Upper lobe of left lung (tissue), 6 donors: ENCODE results near the gene SPATA6L. TPM values are rescaled to one million over a fixed set of nuclear protein-coding genes. Genes with fewer than 3 reads are reported as not detected.
"Not testable (repeated sequence)": the region's sequence is repeated elsewhere in the genome, so short reads cannot be mapped to it uniquely, and the experiment has no call there.

Experiments used
- ATAC-seq, 2 donors: fragments of 200-7000 bp; cut with Tn5 transposase; one replicate each; pipeline ENCODE4 v1.9.1; 2022; ENCODE audit warnings: mild to moderate bottlenecking in 2 of 2, moderate library complexity in 2 of 2; ENCODE audit not compliant: low FRiP score in 2 of 2
- DNase-seq, 2 donors: peaks; one replicate each; pipeline ENCODE4 v3.0.0-alpha.2; 2019 to 2020
- H3K27ac ChIP-seq, 4 donors: fragments of 200-600 bp; sonication (generic); one replicate each; pipeline ENCODE4 v1.5.1; 2016 to 2019
- H3K27me3 ChIP-seq, 4 donors: fragments of 200-600 bp; sonication (generic); one replicate each; pipeline ENCODE4 v1.5.1; 2017 to 2019
- H3K36me3 ChIP-seq, 4 donors: fragments of 200-600 bp; sonication (generic); one replicate each; pipeline ENCODE4 v1.5.1; 2016 to 2019
- H3K4me1 ChIP-seq, 4 donors: fragments of 200-600 bp; sonication (generic); one replicate each; pipeline ENCODE4 v1.5.1; 2018 to 2019
- H3K4me3 ChIP-seq, 4 donors: fragments of 200-600 bp; sonication (generic); one replicate each; pipeline ENCODE4 v1.5.1; 2017 to 2019; ENCODE audit warnings: mild to moderate bottlenecking in 2 of 4, moderate library complexity in 1 of 4
- H3K9me3 ChIP-seq, 4 donors: fragments of 200-600 bp; sonication (generic); one replicate each; pipeline ENCODE4 v1.5.1; 2018 to 2019
- EP300 ChIP-seq, 4 donors: sonication (generic); formaldehyde crosslinking; IDR thresholded peaks; one replicate each; pipeline ENCODE4 v1.5.1; 2017; ENCODE audit warnings: antibody characterized with exemption in 4 of 4, control low read depth in 2 of 4
- POLR2A ChIP-seq, 4 donors: fragments of 450-650 bp; IDR thresholded peaks; one replicate each; pipeline ENCODE4 v1.5.1; 2016 to 2017; ENCODE audit warnings: antibody characterized with exemption in 4 of 4, mild to moderate bottlenecking in 2 of 4
- POLR2AphosphoS5 ChIP-seq, 2 donors: sonication (generic); formaldehyde crosslinking; IDR thresholded peaks; one replicate each; pipeline ENCODE4 v1.5.1; 2017; ENCODE audit warnings: antibody characterized with exemption in 2 of 2
- WGBS, 2 donors: methylation state at CpG; one replicate each; pipeline ENCODE4 v1.1.5; 2017 to 2018; 5-methylcytosine and 5-hydroxymethylcytosine counted together
- total RNA-seq, 6 donors: library from RNA; depleted of rRNA in 4 of 6; stranded (reverse); fragments of >200 nt in 4 of 6; gene quantifications; one replicate each; pipeline versions ENCODE4 v1.1.0 to v1.2.1, GENCODE V29; 2016 to 2021
- TF ChIP-seq, protein P1 (sequence below), 6 experiments: fragments of 450-650 bp in 4 of 6; fragments of 200-600 bp in 2 of 6; sonication (generic) in 2 of 6; IDR thresholded peaks; one replicate each; pipeline ENCODE4 v1.5.1; 2016 to 2019; ENCODE audit warnings: antibody characterized with exemption in 6 of 6
- donor health status: DM: no; HTN: no; CAD: no; lungs with moderate emphysema.
- donor health status: DM: no; HTN: yes; CAD: no; lungs with severe emphysema.

The SPATA6L gene
- total RNA-seq, 6 donors from 2014 or later, result 7.4 to 38.4 (median 13.8) TPM

DNA sequence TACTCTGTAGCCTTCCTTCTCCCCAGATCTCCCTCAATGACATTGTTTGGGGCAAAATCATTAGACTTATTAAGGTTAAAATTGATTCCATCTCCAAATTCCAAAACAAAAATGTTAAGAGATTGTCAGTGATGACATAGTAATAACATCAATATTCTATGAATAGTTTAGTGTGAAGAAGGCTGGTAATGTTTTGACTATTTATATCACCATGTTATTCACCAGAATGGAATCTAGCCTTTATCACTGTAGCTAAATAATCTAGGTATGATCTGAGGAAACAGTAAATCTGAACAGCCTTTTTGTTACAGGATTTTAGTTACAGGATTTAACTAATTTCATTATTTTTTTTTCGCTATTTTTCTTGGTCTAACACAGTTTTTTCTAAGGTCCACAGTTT is 5.1 kb downstream of the SPATA6L start:
- DNase-seq (no peak), ATAC-seq (no peak)
- Histone ChIP-seq H3K9me3 (no peaks in the 10 kb centered on the region), H3K4me3 (no peak overlapping the region), H3K4me1 (peaks cover 38 to 45% (median 44%) of the 10 kb centered on the region in 4 donors), H3K36me3 (no peaks in the 10 kb centered on the region), H3K27ac (peak overlapping the region in 1 of 4 donors; percentile 93), H3K27me3 (no peaks in the 10 kb centered on the region)
- no peak for TF ChIP-seq POLR2A (IDR thresholded peaks at IDR 0.05)
- TF ChIP-seq, protein P1, sequence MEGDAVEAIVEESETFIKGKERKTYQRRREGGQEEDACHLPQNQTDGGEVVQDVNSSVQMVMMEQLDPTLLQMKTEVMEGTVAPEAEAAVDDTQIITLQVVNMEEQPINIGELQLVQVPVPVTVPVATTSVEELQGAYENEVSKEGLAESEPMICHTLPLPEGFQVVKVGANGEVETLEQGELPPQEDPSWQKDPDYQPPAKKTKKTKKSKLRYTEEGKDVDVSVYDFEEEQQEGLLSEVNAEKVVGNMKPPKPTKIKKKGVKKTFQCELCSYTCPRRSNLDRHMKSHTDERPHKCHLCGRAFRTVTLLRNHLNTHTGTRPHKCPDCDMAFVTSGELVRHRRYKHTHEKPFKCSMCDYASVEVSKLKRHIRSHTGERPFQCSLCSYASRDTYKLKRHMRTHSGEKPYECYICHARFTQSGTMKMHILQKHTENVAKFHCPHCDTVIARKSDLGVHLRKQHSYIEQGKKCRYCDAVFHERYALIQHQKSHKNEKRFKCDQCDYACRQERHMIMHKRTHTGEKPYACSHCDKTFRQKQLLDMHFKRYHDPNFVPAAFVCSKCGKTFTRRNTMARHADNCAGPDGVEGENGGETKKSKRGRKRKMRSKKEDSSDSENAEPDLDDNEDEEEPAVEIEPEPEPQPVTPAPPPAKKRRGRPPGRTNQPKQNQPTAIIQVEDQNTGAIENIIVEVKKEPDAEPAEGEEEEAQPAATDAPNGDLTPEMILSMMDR (IDR thresholded peaks at IDR 0.05), result no peak
- no peak for TF ChIP-seq POLR2AphosphoS5 (IDR thresholded peaks at IDR 0.05)
- TF ChIP-seq EP300 (IDR thresholded peaks at IDR 0.05), result no peak
- WGBS, 2 donors, result 85 to 95% methylated on average over 1 of the region's 1 CpG

DNA sequence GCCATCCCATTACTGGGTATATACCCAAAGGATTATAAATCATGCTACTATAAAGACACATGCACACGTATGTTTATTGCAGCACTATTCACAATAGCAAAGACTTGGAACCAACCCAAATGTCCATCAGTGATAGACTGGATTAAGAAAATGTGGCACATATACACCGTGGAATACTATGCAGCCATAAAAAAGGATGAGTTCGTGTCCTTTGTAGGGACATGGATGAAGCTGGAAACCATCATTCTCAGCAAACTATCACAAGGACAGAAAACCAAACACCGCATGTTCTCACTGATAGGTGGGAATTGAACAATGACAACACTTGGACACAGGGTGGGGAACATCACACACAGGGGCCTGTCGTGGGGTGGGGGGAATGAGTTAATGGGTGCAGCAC is 5.6 kb downstream of the SPATA6L start:
- H3K27me3 ChIP-seq, H3K36me3 ChIP-seq, ATAC-seq, DNase-seq, H3K9me3 ChIP-seq, H3K4me3 ChIP-seq, H3K27ac ChIP-seq: not testable (repeated sequence)
- WGBS, 2 donors, result 93 to 95% methylated on average over 5 of the region's 5 CpGs
- H3K4me1 ChIP-seq, result peaks cover 38 to 41% (median 39%) of the 10 kb centered on the region in 4 donors

DNA sequence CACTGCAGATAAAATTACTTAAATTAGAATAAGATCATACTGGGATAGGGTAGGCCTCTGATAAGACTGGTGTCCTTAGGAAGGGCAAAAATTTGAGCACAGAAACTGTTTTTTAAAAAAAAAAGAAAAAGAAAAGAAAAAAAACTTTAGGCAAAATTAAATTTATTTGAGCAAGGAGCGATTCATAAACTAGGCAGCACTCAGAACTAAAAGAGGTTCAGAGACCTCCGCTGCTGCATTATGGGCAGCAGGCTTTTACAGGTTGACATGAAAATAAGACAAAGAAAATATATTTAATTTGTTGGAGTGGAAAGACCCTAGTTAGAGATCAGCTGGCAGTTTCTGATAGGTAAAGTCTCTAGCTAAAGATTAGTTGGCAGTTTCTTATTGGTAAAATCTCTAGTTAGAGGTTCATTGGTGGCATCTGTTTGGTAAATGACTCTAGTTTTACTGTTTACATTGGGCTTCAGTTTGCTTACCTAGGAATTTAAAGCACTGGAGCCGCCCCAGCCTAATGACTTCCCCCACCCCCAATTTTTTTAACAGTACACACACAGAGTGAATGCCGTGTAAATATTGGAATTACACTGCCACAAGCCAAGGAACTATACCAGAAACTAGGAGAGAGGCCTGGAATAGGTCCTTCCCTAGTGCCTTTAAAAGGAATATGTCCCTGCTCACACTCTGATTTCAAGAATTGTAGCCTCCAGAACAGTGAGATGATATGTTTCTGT is 8.7 kb downstream of the SPATA6L start:
- ATAC-seq (no peak), DNase-seq (no peak)
- H3K27me3 ChIP-seq, result no peaks in the 10 kb centered on the region
- peaks cover 0 to 6% (median 0%) of the 10 kb centered on the region in 4 donors for H3K36me3 ChIP-seq
- peaks cover 8 to 10% (median 9%) of the 10 kb centered on the region in 4 donors for H3K4me1 ChIP-seq
- H3K4me3 ChIP-seq, result no peak overlapping the region
- H3K9me3 ChIP-seq, result no peaks in the 10 kb centered on the region
- H3K27ac ChIP-seq, result peak overlapping the region in 3 of 4 donors; percentile 4 to 33 (median 27)
- 81 to 85% methylated on average over 4 of the region's 4 CpGs for WGBS, 2 donors
- TF ChIP-seq, protein P1 (IDR thresholded peaks at IDR 0.05), result no peak
- TF ChIP-seq EP300 (IDR thresholded peaks at IDR 0.05) (no peak), POLR2AphosphoS5 (IDR thresholded peaks at IDR 0.05) (no peak), POLR2A (IDR thresholded peaks at IDR 0.05) (no peak)

DNA sequence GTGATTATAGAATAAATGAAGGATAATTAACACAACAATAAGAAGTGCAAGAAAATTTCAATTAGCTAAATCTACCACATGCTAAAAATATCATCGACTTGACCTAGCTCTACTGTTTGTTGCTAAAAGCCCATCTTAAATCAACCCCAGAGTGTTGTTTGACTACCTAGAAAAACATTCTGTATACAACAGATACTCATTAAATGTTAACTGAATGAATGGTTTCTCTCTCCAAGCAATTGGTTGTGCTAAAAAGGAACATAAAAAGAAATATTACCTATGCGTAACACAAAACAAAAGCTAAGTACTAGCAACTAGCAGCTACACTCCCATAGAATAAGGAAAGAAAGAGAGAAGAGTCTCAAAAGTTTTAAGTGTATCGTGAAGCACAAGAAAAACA is 9.7 kb downstream of the SPATA6L start:
- TF ChIP-seq, protein P1 (IDR thresholded peaks at IDR 0.05), result no peak
- TF ChIP-seq POLR2A (IDR thresholded peaks at IDR 0.05), result no peak
- no peak for TF ChIP-seq EP300 (IDR thresholded peaks at IDR 0.05)
- peaks cover 0 to 6% (median 0%) of the 10 kb centered on the region in 4 donors for H3K36me3 ChIP-seq
- WGBS, 2 donors, result 72 to 89% methylated on average over 3 of the region's 3 CpGs
- ATAC-seq, result no peak
- H3K4me1 ChIP-seq, result peaks cover 3 to 8% (median 4%) of the 10 kb centered on the region in 4 donors
- DNase-seq, result no peak
- H3K27me3 ChIP-seq, result no peaks in the 10 kb centered on the region
- no peak overlapping the region for H3K4me3 ChIP-seq
- no peaks in the 10 kb centered on the region for H3K9me3 ChIP-seq
- H3K27ac ChIP-seq, result no peak overlapping the region

DNA sequence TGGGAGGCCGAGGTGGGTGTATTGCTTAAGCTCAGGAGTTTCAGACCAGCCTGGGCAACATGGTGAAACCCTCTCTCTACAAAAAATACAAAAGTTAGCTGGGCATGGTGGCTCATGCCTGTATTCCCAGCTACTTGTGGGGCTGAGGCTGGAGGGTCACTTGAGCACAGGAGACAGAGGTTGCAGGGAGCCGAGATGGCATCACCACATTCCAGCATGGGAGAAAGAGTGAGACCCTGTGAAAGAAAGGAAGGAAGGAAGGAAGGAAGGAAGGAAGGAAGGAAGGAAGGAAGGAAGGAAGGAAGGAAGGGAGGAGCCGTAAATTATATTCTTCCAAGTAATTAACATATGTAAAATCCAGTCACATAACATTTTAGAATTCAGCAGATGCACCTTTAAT is 10.1 kb downstream of the SPATA6L start:
- not testable (repeated sequence) for H3K27ac ChIP-seq, H3K4me1 ChIP-seq, ATAC-seq, H3K9me3 ChIP-seq, H3K36me3 ChIP-seq, H3K4me3 ChIP-seq, DNase-seq, H3K27me3 ChIP-seq
- WGBS, 2 donors, result 82 to 90% methylated on average over 3 of the region's 3 CpGs

DNA sequence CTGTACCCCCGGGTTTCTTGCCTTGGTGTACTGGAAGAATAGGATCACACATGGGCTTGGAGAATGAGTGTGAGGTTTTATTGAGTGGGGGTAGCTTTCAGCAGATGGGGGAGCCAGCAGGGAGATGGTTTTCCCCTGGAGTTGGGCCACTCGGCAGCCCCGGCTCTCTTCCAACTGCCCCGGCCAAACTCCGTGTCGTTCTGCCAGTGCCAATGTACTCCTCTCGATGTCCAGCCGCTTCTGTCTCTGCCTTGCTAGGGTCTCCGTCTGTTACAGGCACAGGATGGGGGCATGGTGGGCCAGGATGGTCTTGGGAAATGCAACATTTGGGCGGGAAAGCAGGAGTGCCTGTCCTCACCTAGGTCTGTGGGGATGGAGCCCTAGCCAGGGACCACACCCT is 11.7 kb downstream of the SPATA6L start:
- peak in 1 of 2 donors; percentile 21 for DNase-seq
- Histone ChIP-seq H3K27me3 (no peaks in the 10 kb centered on the region), H3K36me3 (peaks cover 0 to 6% (median 0%) of the 10 kb centered on the region in 4 donors), H3K9me3 (no peaks in the 10 kb centered on the region), H3K4me3 (no peak overlapping the region), H3K27ac (no peak overlapping the region), H3K4me1 (peaks cover 0 to 8% (median 0%) of the 10 kb centered on the region in 4 donors)
- TF ChIP-seq, protein P1 (IDR thresholded peaks at IDR 0.05), result no peak
- TF ChIP-seq POLR2A (IDR thresholded peaks at IDR 0.05), result no peak
- TF ChIP-seq EP300 (IDR thresholded peaks at IDR 0.05), result no peak
- TF ChIP-seq POLR2AphosphoS5 (IDR thresholded peaks at IDR 0.05), result no peak
- 87 to 97% methylated on average over 10 of the region's 10 CpGs for WGBS, 2 donors
- no peak for ATAC-seq
